ENCODE data around the gene PCCA. TPM values are rescaled to one million over a fixed set of nuclear protein-coding genes. Genes with fewer than 3 reads are reported as not detected.

Gene PCCA
- total and polyA plus RNA-seq, 4 donors: 45.1 to 378 (median 110) TPM

- no peaks in the 10 kb centered on the region for H3K4me1 ChIP-seq (ENCODE audit: control insufficient read depth, insufficient read depth, low read length)
- H3K4me3 ChIP-seq (ENCODE audit: low read depth, low read length): no peak overlapping the region
- no peak for DNase-seq (ENCODE audit: low read depth in 4 of 6, low spot score in 6 of 6)
- peak overlapping the region; percentile 64 for H3K27ac ChIP-seq (ENCODE audit: low read depth, low read length)
- no peaks in the 10 kb centered on the region for H3K9me3 ChIP-seq (ENCODE audit: control insufficient read depth, insufficient read depth, low read length)
- H3K27me3 ChIP-seq (ENCODE audit: control insufficient read depth, insufficient read depth, low read length): no peaks in the 10 kb centered on the region
- WGBS (ENCODE audit: insufficient coverage): 93% methylated on average over 2 of the region's 7 CpGs
- no peaks in the 10 kb centered on the region for H3K36me3 ChIP-seq (ENCODE audit: control insufficient read depth, insufficient read depth, low read length)
These were observed 354.5 kb downstream of the PCCA start for GRCh38 chr13:100443278-100443997.

GRCh38 chr13:100443998-100444328 lies 355.1 kb downstream of the PCCA start:
- Histone ChIP-seq H3K4me3 (ENCODE audit: low read depth, low read length) (no peak overlapping the region), H3K27ac (ENCODE audit: low read depth, low read length) (no peak overlapping the region), H3K4me1 (ENCODE audit: control insufficient read depth, insufficient read depth, low read length) (no peaks in the 10 kb centered on the region), H3K36me3 (ENCODE audit: control insufficient read depth, insufficient read depth, low read length) (no peaks in the 10 kb centered on the region), H3K27me3 (ENCODE audit: control insufficient read depth, insufficient read depth, low read length) (no peaks in the 10 kb centered on the region), H3K9me3 (ENCODE audit: control insufficient read depth, insufficient read depth, low read length) (no peaks in the 10 kb centered on the region)
- no peak for DNase-seq (ENCODE audit: low read depth in 4 of 6, low spot score in 6 of 6)
- 100% methylated on average over 3 of the region's 4 CpGs for WGBS (ENCODE audit: insufficient coverage)

GRCh38 chr13:100447831-100448230 lies 358.9 kb downstream of the PCCA start:
- Histone ChIP-seq H3K4me1 (ENCODE audit: control insufficient read depth, insufficient read depth, low read length) (no peaks in the 10 kb centered on the region), H3K27me3 (ENCODE audit: control insufficient read depth, insufficient read depth, low read length) (no peaks in the 10 kb centered on the region), H3K4me3 (ENCODE audit: low read depth, low read length) (no peak overlapping the region), H3K9me3 (ENCODE audit: control insufficient read depth, insufficient read depth, low read length) (no peaks in the 10 kb centered on the region), H3K27ac (ENCODE audit: low read depth, low read length) (no peak overlapping the region), H3K36me3 (ENCODE audit: control insufficient read depth, insufficient read depth, low read length) (peaks cover 8% of the 10 kb centered on the region)
- WGBS (ENCODE audit: insufficient coverage): 92% methylated on average over 2 of the region's 5 CpGs
- DNase-seq (ENCODE audit: low read depth in 4 of 6, low spot score in 6 of 6): no peak

- Histone ChIP-seq H3K27me3 (ENCODE audit: control insufficient read depth, insufficient read depth, low read length) (no peaks in the 10 kb centered on the region), H3K4me1 (ENCODE audit: control insufficient read depth, insufficient read depth, low read length) (no peaks in the 10 kb centered on the region), H3K9me3 (ENCODE audit: control insufficient read depth, insufficient read depth, low read length) (no peaks in the 10 kb centered on the region), H3K27ac (ENCODE audit: low read depth, low read length) (no peak overlapping the region), H3K36me3 (ENCODE audit: control insufficient read depth, insufficient read depth, low read length) (peaks cover 8% of the 10 kb centered on the region), H3K4me3 (ENCODE audit: low read depth, low read length) (no peak overlapping the region)
- 81% methylated on average over 2 of the region's 2 CpGs for WGBS (ENCODE audit: insufficient coverage)
- no peak for DNase-seq (ENCODE audit: low read depth in 4 of 6, low spot score in 6 of 6)
These were observed 363.0 kb downstream of the PCCA start for GRCh38 chr13:100451923-100452322.

GRCh38 chr13:100454876-100455275 lies 366.0 kb downstream of the PCCA start:
- Histone ChIP-seq H3K27ac (ENCODE audit: low read depth, low read length) (no peak overlapping the region), H3K27me3 (ENCODE audit: control insufficient read depth, insufficient read depth, low read length) (no peaks in the 10 kb centered on the region), H3K36me3 (ENCODE audit: control insufficient read depth, insufficient read depth, low read length) (peaks cover 5% of the 10 kb centered on the region), H3K4me1 (ENCODE audit: control insufficient read depth, insufficient read depth, low read length) (no peaks in the 10 kb centered on the region), H3K9me3 (ENCODE audit: control insufficient read depth, insufficient read depth, low read length) (no peaks in the 10 kb centered on the region), H3K4me3 (ENCODE audit: low read depth, low read length) (no peak overlapping the region)
- WGBS (ENCODE audit: insufficient coverage): no CpG with 5 or more reads among the region's 1 CpG
- no peak for DNase-seq (ENCODE audit: low read depth in 4 of 6, low spot score in 6 of 6)

GRCh38 chr13:100458673-100459072 lies 369.8 kb downstream of the PCCA start:
- no peaks in the 10 kb centered on the region for H3K36me3 ChIP-seq (ENCODE audit: control insufficient read depth, insufficient read depth, low read length)
- no peaks in the 10 kb centered on the region for H3K4me1 ChIP-seq (ENCODE audit: control insufficient read depth, insufficient read depth, low read length)
- no peaks in the 10 kb centered on the region for H3K9me3 ChIP-seq (ENCODE audit: control insufficient read depth, insufficient read depth, low read length)
- H3K27ac ChIP-seq (ENCODE audit: low read depth, low read length): no peak overlapping the region
- H3K27me3 ChIP-seq (ENCODE audit: control insufficient read depth, insufficient read depth, low read length): no peaks in the 10 kb centered on the region
- no peak overlapping the region for H3K4me3 ChIP-seq (ENCODE audit: low read depth, low read length)
- no peak for DNase-seq (ENCODE audit: low read depth in 4 of 6, low spot score in 6 of 6)
- 100% methylated on average over 4 of the region's 4 CpGs for WGBS (ENCODE audit: insufficient coverage)

GRCh38 chr13:100459747-100460146 lies 370.9 kb downstream of the PCCA start:
- no peak overlapping the region for H3K27ac ChIP-seq (ENCODE audit: low read depth, low read length)
- no peak overlapping the region for H3K4me3 ChIP-seq (ENCODE audit: low read depth, low read length)
- no peaks in the 10 kb centered on the region for H3K36me3 ChIP-seq (ENCODE audit: control insufficient read depth, insufficient read depth, low read length)
- DNase-seq (ENCODE audit: low read depth in 4 of 6, low spot score in 6 of 6): no peak
- no peaks in the 10 kb centered on the region for H3K4me1 ChIP-seq (ENCODE audit: control insufficient read depth, insufficient read depth, low read length)
- no peaks in the 10 kb centered on the region for H3K27me3 ChIP-seq (ENCODE audit: control insufficient read depth, insufficient read depth, low read length)
- WGBS (ENCODE audit: insufficient coverage): 94% methylated on average over 3 of the region's 5 CpGs
- H3K9me3 ChIP-seq (ENCODE audit: control insufficient read depth, insufficient read depth, low read length): no peaks in the 10 kb centered on the region

GRCh38 chr13:100460266-100460665 lies 371.4 kb downstream of the PCCA start:
- H3K4me3 ChIP-seq (ENCODE audit: low read depth, low read length): no peak overlapping the region
- no peak overlapping the region for H3K27ac ChIP-seq (ENCODE audit: low read depth, low read length)
- no peaks in the 10 kb centered on the region for H3K36me3 ChIP-seq (ENCODE audit: control insufficient read depth, insufficient read depth, low read length)
- WGBS (ENCODE audit: insufficient coverage): no CpG with 5 or more reads among the region's 1 CpG
- H3K4me1 ChIP-seq (ENCODE audit: control insufficient read depth, insufficient read depth, low read length): no peaks in the 10 kb centered on the region
- H3K9me3 ChIP-seq (ENCODE audit: control insufficient read depth, insufficient read depth, low read length): no peaks in the 10 kb centered on the region
- peak in 3 of 6 donors; percentile 21 to 90 (median 34) for DNase-seq (ENCODE audit: low read depth in 4 of 6, low spot score in 6 of 6)
- no peaks in the 10 kb centered on the region for H3K27me3 ChIP-seq (ENCODE audit: control insufficient read depth, insufficient read depth, low read length)

GRCh38 chr13:100460791-100461190 lies 371.9 kb downstream of the PCCA start:
- no peak overlapping the region for H3K4me3 ChIP-seq (ENCODE audit: low read depth, low read length)
- no CpG with 5 or more reads among the region's 2 CpGs for WGBS (ENCODE audit: insufficient coverage)
- peak in 3 of 6 donors; percentile 17 to 95 (median 35) for DNase-seq (ENCODE audit: low read depth in 4 of 6, low spot score in 6 of 6)
- H3K36me3 ChIP-seq (ENCODE audit: control insufficient read depth, insufficient read depth, low read length): no peaks in the 10 kb centered on the region
- no peaks in the 10 kb centered on the region for H3K9me3 ChIP-seq (ENCODE audit: control insufficient read depth, insufficient read depth, low read length)
- H3K27me3 ChIP-seq (ENCODE audit: control insufficient read depth, insufficient read depth, low read length): no peaks in the 10 kb centered on the region
- H3K4me1 ChIP-seq (ENCODE audit: control insufficient read depth, insufficient read depth, low read length): no peaks in the 10 kb centered on the region
- no peak overlapping the region for H3K27ac ChIP-seq (ENCODE audit: low read depth, low read length)

- peak overlapping the region; percentile 26 for H3K27ac ChIP-seq (ENCODE audit: low read depth, low read length)
- H3K4me3 ChIP-seq (ENCODE audit: low read depth, low read length): no peak overlapping the region
- no peaks in the 10 kb centered on the region for H3K9me3 ChIP-seq (ENCODE audit: control insufficient read depth, insufficient read depth, low read length)
- H3K27me3 ChIP-seq (ENCODE audit: control insufficient read depth, insufficient read depth, low read length): no peaks in the 10 kb centered on the region
- 47% methylated on average over 2 of the region's 5 CpGs for WGBS (ENCODE audit: insufficient coverage)
- H3K4me1 ChIP-seq (ENCODE audit: control insufficient read depth, insufficient read depth, low read length): no peaks in the 10 kb centered on the region
- H3K36me3 ChIP-seq (ENCODE audit: control insufficient read depth, insufficient read depth, low read length): no peaks in the 10 kb centered on the region
- peak in 1 of 6 donors; percentile 32 for DNase-seq (ENCODE audit: low read depth in 4 of 6, low spot score in 6 of 6)
These were observed 372.6 kb downstream of the PCCA start for GRCh38 chr13:100461309-100462030.

Data from spinal cord (tissue), 10 donors.